Measurements from ENCODE around the gene TBL3.

TBL3 gene

DNA sequence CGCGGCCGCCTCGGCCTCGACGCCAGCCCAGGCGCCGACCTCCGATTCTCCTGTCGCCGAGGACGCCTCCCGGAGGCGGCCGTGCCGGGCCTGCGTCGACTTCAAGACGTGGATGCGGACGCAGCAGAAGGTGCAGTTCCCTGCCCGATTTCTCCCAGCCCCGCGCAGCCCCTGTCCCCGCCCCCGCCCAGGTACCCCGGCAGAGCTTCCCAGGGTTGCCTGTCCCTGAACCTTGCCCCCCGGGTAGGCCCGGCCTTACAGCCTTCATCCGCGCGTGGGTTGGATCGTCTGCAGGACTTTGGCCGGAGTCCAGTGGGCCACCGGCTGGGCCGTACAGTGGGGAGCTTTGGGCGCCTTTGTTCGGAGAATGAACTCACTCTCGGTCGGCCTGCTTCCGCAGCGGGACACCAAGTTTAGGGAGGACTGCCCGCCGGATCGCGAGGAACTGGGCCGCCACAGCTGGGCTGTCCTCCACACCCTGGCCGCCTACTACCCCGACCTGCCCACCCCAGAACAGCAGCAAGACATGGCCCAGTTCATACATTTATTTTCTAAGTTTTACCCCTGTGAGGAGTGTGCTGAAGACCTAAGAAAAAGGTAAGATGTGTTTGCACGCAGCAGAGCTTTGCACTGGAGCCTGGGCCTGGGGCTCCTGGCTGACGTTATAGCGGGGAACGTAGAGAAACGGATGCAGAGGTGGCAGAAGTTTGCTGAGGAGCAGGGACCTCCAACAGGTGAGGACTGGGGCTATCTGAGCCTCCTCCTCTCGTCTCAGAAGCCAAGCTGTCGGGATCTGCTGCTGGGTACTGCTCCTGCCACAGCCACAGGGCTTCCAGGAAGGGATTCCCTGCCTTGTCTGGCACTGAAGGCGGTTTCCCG lies 12.7 kb downstream of the TBL3 start:
- DNase-seq: peak; percentile 49

DNA sequence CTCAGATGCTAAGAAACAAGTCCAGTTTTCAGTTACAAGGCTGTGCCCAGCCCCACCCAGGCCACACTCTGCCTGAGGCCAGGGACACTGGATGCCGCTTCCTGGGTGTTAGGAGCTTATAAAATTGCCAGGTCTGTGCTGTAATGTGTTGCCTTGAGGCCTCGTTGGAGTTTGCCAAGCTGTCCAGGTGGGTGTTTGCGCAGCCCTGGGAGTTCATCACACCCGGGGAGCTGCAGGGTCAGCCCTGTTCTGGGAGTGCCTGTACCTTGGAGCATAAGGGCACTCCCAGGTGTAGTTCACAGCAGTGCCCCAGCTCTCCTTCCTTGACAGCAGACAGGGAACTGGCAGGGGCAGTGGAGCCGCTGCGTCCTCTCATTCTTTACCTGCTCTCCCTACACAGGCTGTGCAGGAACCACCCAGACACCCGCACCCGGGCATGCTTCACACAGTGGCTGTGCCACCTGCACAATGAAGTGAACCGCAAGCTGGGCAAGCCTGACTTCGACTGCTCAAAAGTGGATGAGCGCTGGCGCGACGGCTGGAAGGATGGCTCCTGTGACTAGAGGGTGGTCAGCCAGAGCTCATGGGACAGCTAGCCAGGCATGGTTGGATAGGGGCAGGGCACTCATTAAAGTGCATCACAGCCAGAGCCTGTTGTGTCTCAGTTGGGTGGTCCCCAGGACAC lies 13.8 kb downstream of the TBL3 start:
- no peak for DNase-seq

DNA sequence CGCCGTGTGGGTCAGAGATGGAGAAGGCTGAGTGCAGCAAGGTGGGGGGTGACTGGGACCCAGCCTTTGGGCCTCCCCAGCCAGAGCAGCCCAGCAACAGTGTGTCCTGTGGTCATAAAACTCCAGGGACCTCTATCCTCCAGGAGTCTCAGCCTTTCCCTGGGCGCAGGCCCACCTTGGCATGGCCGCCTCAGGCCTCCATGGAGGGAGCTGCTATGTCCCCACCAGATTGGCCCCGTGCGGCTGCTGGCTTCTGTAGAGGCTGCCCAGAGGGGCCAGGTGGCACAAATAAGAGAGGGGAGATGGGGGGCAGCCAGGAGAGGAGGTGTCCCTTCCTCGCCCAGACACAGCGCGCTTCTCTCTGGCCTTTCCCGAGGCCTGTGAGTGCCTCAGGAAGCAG lies 15.3 kb downstream of the TBL3 start:
- DNase-seq: no peak

DNA sequence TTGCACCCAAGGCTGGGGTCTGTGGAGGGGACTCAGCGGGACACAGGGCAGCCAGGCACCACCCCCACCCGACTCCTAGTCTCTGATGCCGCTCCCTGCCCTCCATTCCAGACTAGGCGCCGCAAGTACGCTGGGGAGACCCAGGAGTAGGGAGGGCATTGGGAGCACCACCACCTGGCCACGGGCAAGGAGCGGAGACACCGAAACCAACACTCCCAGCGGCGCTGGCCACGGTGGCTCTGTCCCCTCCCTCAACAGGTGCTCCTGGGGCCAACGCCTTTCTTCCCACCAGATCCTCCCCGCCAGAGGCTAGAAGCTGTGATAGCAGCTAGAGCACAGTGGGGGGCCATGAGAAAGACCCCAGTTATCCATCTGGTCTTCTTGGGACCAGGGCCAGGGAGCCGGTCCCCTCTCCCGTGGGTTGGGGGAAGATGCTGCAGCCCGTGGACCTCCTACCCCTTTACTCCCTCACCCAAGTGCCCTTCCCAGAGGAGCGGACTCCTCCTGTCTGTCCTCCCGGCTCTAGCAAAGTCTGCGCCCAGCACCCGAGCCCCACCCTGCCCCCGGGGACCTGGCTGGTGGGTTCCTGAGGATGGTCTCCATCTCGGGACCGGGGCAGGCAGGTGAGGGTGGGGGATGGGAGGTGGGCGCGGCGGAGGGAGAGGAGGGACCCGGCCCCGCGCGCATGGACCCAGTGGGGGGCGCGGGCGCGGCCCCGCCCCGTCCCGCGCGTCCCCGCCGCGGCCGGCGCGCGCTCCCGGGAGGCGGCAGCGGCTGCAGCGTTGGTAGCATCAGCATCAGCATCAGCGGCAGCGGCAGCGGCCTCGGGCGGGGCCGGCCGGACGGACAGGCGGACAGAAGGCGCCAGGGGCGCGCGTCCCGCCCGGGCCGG lies 17.6 kb downstream of the TBL3 start, which contains the start of gene SYNGR3:
TSS of gene SYNGR3 (plus strand) at position 762 of the 892 bp plus-strand sequence. CDS start 133 bp downstream, outside the sequence.
- DNase-seq: no peak

DNA sequence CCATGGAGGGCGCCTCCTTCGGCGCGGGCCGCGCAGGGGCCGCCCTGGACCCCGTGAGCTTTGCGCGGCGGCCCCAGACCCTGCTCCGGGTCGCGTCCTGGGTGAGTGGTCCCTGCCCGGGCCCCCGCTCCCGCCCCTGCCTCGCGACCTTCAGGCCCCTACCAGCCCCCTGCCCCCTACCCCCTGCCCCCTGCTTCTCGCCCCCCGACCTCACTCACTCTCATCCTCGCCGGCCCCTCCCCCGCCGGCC lies 18.2 kb downstream of the TBL3 start:
- DNase-seq: no peak

DNA sequence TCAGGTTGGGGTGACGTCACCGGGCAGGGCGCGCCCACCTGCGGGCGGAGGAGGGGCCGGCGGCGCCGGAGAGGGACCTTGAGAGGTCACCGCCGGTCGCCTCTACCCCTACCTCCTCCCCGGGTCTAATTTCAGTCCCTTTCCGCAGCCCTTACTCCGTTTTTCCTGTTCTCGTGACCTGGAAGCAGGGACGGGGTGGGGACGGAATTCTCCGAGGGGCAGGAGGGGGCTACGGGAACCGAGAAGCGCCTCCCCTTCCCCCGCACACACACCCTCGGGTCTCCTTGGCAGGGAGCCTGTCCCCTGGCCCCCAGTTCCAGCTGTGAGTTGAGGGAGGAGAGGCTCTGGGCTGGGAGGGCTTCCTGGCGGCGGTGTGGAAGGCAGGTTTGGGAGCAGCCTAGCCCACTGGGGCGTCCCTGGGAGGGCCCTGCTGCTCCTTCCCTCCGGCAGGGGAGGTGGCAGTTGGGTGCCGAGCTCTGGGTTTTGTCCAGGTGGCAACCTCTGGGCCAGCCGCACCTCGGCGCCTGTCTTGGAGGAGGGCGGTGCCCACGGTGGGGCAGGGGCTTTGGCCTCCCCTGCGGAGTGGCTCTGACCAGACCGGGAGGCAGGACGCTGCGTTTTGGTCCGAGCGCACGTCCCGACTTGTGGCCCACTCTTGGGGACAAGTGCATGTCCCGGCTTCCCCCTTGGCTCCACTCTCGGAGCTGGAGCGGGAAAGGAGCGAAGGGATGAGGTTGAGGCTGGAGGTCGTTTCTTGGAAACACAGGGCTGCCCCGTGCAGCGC lies 18.7 kb downstream of the TBL3 start:
- peak; percentile 59 for DNase-seq

DNA sequence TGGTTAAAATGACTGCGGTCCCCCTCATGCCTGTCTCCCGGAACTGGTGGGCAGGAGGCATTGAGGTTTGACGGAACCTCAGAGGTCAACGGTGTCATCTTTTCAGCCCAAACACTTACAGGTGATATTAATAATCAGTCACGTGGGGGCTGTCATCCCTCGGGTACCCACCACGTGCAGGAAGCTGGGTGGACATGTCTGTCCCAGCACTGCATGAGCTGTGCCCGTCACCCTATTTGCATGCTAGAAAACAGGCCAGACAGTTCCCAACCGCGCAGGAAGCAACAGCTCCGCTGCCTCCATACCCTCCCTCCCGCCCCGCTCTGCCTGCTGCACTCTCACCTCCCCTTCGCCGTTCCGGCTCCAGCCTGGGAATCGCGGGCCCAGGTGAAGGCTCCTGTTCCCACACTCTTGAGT lies 19.3 kb downstream of the TBL3 start:
- peak; percentile 70 for DNase-seq

DNA sequence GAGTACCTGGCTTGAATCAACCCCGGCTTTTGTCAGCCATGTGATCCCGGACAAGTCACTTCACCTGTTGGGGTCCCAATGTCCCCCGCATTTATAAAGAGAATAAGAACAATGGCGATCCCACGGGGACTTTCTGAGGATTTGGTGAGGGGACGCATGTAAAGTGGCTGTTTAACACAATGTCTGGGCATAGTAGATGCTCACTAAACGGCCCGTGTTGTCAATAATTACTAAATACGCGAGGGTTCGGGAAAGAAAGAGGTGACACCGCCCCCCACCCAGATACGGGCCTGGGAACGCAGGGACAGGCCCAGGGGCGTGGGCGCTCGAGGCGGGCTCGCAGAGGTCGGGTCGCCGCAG lies 19.7 kb downstream of the TBL3 start:
- DNase-seq: no peak

DNA sequence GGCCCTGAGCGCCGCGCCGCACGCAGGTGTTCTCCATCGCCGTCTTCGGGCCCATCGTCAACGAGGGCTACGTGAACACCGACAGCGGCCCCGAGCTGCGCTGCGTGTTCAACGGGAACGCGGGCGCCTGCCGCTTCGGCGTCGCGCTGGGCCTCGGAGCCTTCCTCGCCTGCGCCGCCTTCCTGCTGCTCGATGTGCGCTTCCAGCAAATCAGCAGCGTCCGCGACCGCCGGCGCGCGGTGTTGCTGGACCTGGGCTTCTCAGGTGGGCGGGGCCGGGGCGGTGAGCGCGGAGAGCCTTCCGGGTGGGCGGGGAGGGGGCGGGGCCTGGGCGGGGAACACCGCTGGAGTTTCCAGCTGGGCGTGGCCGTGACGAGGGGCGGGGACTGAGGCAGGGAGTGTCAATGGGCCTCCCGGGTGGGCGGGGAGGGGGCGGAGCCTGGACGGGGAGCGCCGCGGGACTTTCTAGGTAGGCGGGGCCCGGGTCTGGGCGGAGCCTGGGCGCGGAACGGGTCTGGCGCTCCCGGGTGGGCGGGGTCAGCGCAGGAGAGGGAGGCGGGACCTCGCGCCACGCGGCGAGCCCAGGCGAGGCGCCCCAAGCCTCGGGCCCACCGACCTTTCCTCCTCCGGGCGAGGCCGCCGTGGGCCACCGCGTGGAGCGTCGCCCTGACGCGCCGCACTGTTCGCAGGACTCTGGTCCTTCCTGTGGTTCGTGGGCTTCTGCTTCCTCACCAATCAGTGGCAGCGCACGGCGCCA lies 20.3 kb downstream of the TBL3 start:
- peak; percentile 99 for DNase-seq

DNA sequence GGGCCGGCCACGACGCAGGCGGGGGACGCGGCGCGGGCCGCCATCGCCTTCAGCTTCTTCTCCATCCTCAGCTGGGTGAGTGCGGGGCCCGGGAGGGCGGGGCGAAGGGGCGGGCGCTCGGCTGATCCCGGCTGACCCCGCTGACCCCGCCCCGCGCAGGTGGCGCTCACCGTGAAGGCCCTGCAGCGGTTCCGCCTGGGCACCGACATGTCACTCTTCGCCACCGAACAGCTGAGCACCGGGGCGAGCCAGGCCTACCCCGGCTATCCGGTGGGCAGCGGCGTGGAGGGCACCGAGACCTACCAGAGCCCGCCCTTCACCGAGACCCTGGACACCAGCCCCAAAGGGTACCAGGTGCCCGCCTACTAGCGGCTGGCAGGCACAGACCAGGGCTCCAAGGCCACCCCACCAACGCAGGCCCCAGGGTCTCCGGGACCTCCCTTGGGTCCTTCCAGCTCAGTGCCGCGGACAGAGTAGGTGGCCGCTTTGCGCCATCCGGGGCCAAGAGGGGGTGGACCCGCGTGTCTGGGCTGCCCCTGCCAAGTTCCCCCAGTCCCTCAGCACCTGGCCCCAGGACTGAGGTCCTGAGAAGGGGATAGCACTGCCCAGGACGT lies 21.0 kb downstream of the TBL3 start:
- no peak for DNase-seq

DNA sequence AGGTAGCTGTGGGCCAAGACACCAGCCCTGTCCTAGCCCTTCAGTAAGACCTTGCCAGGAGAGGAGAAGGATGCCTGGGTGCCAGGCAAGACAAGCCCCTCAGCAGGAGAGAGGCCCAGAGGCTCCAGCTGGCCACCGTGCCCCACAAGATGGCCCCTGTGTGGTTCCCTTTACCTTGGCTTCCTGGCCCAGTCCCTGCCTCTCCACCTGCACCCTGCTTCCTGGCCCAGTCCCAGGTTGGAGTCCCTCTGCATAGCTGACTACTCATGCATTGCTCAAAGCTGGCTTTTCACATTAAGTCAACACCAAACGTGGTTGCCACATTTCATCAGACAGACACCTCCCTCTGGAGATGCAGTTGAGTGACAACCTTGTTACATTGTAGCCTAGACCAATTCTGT lies 21.9 kb downstream of the TBL3 start:
- no peak for DNase-seq

DNA sequence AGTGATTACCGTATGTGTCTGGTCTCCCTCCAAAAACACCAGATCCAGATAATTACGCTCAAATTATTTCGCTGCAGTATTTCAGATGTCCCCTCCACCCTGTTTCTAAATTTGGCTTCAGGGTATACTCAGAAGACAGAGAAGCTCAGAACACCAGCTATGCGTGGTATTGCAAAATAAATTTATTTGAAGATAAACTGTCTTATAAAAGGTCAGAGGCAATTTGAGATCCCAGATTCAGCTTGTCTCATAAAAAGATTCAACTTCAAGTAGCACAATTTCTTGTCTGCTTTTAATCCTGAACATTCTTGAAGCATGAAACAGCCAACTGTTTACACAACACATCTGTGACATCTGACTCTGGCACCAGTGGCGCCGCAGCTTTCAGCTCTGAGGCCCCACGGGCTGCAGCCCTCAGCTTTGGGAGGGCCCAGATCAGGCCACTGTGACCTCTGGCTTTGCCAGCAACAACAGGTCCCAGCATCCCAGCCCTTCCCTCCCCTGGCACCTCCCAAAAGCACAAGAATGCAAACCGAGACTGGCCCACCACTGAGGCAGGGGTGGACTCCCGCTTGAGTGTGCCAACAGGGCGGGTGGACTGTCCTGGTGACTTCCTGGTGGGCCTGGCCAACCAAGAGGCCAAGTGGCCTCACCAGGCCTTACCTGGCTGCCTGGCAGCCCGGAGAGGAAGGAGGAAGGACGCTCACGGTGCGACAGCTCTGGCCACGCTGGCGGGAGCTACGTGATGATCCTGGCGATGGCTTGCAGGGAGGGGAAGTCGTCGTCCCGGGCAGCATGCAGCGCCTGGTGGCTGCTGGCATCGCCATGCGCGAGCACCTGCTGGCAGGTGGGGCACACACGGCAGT lies 25.9 kb downstream of the TBL3 start:
- no peak for DNase-seq

DNA sequence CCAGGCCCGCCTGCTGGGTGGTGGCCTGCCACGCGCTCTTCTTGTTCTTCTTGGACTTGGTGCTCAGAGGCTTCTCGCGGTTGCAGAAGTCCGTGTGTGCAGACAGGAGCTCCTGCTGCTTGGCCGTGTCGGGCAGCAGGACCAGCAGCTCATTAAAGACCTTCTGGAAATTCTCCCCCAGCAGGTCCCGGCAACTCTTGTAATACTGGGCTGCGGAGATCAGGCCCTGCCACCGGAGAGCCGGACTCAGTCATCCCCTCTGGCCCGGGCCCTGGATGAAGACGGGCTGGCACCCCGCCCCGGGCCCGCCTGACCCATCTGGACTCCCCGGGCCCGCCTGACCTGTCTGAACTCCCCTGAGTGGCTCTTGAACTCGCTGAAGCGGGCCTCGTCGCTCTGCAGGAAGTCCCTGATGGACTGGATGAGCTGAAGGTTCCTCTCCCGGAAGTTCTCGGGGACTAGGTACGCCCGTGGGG lies 26.5 kb downstream of the TBL3 start:
- no peak for DNase-seq

DNA sequence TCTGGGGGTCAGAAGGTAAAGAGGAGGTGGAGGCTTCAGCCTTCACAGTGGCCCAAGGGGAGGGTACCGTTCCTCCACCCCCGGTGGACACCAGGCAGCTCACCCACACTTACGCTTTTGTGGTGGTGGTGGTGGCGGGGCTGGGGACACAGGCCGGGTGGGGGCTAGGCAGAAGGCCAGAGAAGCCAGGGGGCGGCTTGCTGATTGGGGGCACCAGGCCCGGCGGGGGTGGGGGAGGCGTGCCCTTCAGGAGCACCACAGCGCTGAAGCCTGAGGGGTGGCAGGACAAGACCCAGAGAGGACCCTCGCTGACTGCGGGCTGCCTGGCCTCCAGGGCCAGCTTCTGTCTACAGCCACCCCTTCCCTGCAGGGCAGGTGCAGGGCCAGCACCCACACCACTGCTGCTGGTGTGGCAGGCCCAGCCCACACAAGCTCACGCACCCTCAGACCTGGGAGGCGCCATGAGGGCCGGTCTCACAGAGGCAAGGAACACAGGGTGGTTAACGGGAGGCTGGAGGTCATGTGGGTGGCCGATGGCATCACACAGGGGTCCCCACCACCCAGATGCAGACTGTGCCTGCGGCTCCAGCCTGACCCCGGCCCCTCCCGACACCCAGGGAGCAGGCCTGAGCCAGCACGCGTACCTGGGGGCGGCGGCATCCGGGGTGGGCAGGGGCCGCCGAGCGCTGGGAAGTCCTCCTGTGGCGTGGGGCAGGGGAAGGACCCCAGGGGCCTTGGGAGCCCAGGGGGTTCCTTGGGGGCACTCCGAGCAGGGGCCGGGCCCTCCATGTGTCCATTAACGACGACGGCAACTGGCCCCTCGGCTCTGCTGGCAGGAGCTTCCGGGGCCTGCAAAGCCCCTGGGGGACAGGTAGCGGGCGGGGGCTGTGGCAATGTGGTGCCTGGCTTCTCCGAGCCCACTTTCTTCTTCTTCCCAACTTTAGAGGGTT lies 27.3 kb downstream of the TBL3 start:
- no peak for DNase-seq

DNA sequence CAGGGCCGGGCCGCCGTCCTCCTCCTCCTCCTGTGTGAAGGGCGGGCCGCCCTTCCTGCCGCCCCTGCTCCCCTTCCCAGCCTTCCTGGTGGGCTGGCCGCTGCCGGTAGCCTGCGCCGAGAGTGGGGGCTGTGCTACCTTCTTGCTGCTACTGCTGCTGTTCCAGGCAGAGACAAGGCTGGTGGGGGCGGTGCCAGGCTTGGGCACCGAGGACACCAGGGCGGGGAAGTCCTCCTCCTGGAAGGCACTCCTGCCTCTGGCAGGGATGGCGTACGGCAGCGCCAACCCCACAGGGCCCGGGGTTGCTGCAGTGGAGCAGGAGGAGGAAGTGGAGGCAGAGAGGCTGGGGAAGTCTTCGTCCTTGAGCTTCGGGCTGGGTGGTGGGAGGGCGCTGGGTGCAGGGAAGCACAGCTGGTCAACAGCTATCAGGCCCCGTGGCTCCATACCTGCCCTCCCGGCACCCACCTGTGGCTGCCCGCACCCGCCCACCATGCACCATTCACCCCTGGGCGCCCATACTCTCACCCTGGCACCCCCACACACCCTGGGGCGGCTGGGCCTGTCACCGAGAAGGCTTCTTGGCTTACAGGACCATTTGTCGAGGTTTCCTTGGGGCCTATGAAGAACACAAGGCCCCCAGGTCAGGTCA lies 28.1 kb downstream of the TBL3 start:
- no peak for DNase-seq

DNA sequence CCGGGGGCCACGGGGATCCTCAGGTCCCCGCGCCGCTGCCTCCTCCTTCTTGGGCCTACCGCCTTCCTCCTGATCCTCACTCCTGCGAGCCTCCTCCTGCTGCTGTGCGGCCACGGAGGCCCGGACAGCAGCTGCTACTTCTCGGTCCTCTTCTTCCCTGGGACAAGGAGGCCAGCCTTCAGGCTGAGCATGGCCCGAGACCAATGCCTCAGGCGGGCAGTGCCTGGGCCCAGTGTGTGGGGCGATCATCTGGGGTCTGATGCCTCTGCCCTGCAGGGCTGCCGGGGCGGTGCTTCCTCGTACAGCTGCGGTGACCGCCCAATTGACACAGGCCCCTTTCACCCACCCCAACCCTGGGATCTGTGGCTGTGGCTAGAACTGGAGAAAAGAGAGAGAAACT lies 29.2 kb downstream of the TBL3 start:
- no peak for DNase-seq

DNA sequence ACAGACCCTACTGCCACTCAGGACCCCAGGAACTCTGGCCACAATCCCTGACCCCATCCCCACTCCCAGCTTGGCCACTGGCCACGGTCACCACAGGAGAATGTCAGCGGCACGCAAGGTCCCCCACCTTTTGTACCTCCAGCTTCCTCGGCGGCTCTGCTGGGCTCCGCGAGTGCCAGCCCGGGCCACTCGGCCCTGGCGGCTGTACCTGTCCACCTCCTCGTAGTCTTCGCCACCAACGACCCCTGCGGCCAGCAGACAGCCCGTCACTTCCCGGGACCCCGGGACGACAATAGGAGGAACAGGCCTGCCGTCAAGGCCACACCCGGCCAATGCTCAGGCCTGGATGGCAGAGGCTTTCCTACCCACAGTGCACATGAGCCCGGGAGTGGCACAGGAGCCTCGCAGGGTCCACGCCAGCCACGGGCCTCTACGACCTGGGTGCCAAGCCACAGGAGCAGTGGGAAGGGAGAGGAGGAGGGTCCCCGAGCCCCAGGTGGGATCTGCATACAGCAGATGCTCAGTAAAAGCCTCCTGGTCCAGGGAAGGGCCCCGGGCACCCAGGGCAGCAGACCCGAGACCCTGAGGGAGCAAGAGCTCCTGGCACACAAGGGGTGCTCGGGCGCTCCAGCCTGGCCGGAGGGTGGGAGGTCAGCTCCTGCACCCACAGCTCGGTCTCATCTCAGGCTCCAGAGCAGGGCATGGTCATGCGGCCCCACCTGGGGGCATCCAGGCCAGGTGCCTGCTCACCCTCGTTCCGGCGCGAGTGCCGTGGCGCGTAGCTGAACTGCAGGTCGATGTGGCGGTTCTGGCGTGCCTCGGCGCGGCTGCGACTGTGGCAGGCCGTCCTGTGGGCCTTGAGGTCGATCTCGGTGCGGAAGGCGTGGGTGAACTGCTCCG lies 29.9 kb downstream of the TBL3 start:
- DNase-seq: no peak

Data from CD4-positive, alpha-beta T cell treated with Interleukin-6 for 4 hours (primary cell).